ENCODE measurements around the gene TOX3. TPM values are rescaled to one million over a fixed set of nuclear protein-coding genes. Genes with fewer than 3 reads are reported as not detected.

TOX3 gene
- not detected in 2 replicates for total RNA-seq

GRCh38 chr16:52547004-52547833 lies at the start of gene TOX3:
Gene TOX3 (minus strand): TSS chr16:52547143. CDS start chr16:52546723, 420 bp downstream.

